T-helper 2 cell (primary cell): ENCODE results near the gene UBTD2.

Experiments used
- DNase-seq, 5 experiments: peaks; one replicate each; pipeline versions ENCODE4 v3.0.0 to v3.0.0-alpha.2; 2012 to 2022

The UBTD2 gene

DNA sequence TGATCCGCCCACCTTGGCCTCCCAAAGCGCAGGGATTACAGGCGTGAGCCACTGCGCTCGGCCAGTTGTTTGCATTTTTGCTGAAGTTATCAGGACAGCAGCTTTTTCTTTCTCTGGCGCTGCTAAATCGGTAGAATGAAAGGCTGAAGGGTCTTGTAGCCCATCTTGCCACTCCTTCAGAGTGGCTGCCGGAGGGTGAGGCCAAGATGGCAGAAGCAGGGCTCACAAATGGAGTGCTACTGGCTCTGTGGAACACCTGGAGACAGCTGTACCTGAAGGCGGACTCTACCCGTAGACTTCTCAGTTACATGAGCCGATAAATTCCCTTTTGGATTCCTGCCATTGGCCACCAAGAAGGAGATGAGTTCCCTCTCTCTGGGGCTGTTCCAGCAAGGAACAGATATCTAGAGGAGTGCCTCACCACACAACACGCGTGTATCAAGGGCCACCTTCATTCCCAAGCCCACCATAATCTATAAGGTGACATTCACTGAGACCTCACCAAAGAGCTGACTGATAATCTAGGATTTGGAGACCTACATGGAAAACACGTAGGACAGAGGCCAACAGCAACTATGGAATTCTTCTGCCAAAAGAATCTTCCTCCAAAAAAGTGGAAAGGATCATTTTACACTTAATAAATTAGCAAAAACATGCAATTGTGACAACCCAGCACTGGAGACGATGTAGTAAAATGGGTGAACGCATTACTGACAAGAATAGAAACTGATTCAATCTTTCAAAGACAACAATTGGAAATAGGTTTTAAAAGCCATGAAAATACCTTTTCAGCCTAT, 117.3 kb downstream of the UBTD2 start:
- DNase-seq = no peak

DNA sequence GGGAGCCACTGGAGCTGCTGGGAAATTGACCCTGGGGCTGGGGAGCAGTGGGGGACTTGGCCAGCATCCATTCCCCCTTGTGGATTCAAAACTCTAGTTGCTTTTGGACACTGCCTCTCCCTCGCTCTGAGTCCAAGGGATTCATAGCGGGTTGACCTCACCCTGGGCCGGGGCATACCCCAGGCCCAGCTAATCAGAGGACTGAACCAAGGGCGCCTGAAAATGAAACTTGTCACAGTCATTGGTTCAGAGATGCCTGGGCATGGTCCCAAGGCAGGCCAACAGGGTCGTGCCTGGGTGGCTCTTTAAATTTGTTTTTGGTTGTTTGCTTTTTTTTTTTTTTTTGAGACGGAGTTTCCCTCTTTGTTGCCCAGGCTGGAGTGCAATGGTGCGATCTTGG, 118.1 kb downstream of the UBTD2 start:
- no peak for DNase-seq

DNA sequence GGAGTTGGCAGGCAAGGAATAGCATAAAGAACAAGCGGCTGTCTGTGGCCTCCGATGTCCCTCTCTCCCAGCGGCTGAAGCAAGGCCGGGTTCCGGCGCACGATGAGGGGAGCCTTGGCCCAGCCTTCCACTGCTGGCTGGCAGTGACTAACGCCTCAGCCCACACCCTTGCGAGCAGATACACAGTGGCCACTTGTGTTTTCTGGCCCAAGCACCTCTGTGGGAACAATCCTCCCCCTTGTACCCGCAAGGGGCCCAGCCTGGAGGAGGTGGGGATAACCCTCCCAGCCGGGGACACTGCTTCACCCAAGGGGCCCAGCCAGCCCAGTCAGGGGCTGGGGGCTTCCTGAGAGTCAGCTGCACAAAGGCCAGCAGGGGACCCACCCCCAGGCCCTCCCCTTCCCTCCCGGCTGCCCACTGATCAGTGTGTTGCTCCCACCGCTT, 118.8 kb downstream of the UBTD2 start:
- no peak for DNase-seq

DNA sequence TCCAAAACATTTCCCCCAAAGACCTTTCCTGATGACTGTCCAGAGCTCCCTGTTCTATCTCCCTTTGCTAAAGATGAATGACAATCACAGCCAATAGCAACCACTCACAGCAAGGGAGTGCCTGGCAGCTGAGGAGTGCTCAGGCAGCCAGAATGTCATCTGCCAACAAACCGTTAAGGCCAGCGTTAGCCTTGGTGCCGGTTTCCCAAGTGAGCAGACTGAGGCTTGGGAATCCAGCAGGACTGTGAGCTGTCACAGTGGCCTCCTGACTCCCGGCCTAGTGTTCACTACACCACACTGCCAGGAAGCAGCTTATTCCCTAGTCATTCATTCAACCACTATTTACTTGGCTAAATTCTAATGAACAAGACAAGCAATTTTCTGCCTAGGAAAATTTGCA, 120.2 kb downstream of the UBTD2 start:
- no peak for DNase-seq

DNA sequence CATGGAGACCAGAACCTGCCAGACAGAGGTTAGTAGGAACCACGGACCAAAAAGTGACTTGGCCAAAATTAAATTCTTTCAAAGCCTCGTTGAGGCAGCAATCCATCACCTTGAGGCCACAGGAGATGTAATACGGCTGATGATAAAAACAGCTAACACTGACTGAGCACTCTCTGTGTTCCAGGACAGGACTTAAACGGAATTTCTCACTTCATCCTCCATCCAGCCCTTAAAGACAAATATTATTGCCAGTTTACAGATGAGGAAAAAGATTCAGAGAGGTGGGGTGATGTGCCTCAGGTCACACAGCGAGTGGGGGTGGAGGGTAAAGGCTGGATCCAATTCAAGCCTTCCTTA, 120.6 kb downstream of the UBTD2 start:
- DNase-seq = no peak

DNA sequence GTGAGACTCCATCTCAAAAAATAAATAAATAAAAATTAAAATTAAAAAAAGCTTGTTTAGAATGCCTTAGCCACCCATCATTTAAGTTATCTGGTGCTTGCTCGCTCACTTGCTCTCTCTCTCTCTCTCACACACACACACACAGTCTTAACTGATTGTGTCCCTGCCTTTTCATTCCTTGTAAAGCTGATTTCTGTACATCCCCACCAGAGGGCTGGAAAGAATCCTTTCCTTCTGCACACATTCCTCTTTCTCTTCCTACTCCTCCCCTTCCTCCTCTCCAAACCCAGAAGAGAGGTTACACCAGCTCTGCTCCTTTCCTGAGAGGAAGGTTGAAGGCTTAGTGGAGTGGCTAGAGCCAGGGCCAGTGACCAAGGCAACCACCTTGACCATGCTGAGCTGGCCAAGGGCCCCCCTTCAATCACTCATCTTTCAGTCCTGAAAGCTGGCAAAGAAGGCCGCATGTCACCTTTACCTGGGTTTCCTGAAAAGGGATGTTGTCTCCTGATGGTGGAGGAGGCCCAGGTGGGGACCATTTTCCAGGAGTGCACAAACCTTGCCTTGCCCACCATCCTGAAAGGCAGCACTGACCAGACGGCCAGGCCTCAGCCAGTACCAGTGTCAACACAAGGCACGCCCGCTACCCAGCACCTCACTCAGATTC, 121.1 kb downstream of the UBTD2 start:
- no peak for DNase-seq

DNA sequence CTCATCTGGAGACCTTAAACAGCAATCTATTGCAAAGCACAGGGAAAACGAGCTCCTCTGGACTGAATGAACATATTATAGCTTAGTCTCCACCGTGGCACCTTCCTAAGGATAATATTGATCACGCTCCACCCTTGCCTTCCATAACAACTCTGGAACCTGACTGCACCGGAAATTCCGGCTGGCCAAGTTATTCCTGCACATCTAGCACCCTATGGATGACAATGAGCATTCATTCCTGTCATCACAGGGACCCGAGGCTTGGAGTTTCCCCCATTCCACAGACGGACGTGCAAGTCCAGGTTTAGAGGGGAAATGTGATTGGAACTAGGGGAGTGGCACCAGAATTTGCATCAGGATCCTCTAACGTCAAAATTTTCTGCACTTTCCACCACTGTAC, 123.1 kb downstream of the UBTD2 start:
- DNase-seq = no peak
